Dedifferentiated amniotic fluid mesenchymal stem cell (primary cell): ENCODE results near the gene SNTG2.
"Not testable (repeated sequence)": the region's sequence is repeated elsewhere in the genome, so short reads cannot be mapped to it uniquely, and the experiment has no call there.

Experiments
- DNase-seq: peaks from one replicate; pipeline ENCODE4 v3.0.0-alpha.2; 2016; ENCODE audit errors: extremely low spot score

The SNTG2 gene

GRCh38 chr2:1375794-1376193, 425.1 kb downstream of the SNTG2 start:
- DNase-seq: no peak

GRCh38 chr2:1377473-1377872, 426.8 kb downstream of the SNTG2 start:
- no peak for DNase-seq

DNA sequence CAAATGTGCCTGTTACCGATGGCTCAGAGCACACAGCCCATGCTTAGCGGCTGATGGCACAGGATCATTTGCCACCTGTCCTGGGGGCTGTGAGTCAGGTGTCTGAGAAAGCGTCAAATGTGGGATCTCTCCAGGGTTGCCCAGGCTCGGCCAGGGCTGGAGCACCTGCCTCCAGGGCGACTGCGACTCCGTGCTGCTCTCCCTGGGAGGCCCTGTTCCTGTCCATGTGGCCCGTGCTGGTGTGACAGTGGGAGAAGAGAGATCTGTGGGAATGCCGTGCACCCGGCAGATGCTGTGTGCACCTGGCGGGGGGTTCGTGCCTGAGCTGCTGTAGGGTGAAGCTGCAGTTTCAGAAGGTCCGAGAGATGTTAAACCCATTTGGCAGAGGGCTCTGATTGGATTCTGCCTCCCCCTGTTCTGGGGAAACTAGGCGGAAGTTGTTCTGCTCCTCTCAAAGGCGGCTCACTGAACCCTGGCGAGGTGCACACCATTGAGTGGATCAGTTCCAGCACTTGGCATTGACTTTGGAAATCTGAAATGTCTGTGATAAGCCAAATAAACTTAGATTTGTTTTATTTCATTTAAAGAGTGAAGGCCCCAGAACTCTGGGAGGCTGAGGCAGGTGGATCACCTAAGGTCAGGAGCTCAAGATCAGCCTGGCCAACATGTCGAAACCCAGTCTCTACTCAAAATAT, 428.0 kb downstream of the SNTG2 start:
- DNase-seq: no peak

DNA sequence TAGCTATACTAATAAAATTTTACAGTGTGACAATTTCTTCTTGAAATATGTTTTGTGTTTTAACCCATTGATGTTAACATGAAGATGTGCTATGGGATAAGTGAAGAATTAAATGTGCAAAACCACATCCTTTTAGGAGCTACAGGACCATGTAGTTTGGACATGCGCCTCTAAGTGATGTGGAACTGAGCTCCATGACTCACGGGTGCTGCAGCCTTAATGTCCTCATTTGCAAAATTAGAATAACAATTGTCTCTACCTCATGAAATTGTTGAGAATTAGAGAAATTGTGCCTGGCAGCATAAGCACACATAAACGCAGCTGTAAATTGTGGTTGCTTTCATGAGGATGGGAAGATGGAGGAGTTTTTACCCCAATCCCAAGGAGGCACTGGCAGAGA, 431.0 kb downstream of the SNTG2 start:
- no peak for DNase-seq

DNA sequence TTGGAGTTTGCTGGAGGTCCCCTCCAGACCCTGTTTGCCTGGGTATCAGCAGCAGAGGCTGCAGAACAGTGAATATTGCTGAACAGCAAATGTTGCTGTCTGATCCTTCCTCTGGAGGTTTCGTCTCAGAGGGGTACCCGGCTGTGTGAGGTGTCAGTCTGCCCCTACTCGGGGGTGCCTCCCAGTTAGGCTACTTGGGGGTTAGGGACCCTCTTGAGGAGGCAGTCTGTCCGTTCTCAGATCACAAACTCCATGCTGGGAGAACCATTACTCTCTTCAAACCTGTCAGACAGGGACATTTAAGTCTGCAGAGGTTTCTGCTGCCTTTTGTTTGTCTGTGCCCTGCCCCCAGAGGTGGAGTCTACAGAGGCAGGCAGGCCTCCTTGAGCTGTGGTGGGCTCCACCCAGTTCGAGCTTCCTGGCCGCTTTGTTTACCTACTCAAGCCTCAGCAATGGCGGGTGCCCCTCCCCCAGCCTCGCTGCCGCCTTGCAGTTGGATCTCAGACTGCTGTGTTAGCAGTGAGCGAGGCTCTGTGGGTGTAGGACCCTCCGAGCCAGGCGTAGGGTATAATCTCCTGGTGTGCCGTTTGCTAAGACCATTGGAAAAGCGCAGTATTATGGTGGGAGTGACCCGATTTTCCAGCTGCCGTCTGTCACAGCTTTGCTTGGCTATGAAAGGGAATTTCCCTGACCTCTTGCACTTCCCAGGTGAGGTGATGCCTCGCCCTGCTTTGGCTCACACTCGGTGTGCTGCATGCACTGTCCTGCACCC, 437.5 kb downstream of the SNTG2 start:
- not testable (repeated sequence) for DNase-seq

GRCh38 chr2:1390118-1390517, 439.5 kb downstream of the SNTG2 start:
- not testable (repeated sequence) for DNase-seq

- no peak for DNase-seq
These were observed 442.7 kb downstream of the SNTG2 start for GRCh38 chr2:1393321-1393720.

DNA sequence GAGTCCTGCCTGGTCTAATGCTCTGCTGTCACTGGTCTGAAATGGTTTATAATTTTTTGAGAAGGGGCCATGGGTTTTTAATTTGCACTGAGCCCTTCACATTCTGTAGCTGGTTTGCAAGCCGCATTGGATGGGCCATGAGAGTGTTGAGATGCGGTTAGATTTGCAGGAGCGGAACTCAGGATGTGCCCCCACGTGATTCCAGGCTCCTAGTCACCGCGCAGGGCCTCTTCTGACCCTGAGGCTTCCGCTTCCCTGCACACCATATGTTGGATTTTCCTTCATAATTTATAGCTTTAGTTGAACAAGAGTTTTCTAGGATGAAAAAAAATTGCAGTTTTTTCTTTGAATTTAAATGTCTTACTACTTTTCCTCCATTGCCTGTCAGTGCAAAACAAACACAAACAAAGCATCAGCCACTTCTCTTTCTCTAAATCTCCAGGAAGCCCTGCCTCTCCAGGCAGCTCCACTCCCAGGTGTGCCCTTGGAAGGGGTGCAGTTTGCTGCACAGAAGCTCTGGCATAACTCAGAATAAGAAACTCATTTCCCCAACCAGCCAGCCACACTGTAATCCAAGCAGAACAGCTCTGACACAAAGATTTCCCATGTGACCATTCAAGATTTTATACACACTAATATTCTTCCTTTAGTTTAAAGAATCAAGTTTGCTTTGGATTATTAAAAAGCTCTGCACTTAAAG, 444.2 kb downstream of the SNTG2 start:
- DNase-seq: no peak

DNA sequence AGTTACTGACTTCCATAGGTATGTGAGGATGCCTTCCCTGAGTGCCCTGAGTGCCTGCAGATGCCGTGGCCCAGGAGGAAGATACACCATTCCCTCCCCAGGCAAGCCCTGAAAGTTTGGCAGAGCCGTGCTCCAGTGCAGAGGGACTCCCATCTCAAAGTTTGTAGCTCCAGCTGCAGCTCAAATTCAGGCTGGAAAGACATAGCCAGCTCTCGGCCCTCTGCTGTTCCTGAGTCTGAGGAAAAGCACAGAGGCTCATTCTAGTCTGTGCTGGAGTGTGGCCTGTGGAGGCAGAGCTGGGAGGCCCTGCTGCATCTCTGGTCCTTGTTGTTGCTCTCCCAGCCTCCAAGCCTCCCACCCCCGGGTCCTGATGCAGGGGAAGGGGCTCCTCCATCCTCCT, 446.7 kb downstream of the SNTG2 start:
- DNase-seq: no peak

DNA sequence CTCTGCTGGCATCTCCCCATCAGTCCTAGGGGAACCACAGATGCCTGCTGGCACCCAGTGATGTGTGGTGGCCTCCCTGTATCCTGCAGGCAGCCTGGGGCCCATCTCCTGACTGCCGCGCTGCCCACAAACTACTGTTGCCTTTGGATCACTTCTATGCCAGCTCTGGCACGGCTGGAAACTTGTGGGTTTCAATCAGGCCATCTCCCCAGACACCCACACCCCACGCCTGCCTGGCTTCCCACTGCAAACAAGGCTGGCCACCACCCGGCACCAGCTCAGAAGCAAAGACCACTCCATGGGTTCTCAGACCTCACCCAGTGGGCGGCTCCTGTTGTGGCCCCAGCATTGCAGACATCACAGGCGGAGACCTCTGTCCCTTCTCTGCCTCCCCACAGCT, 447.5 kb downstream of the SNTG2 start:
- DNase-seq: no peak

DNA sequence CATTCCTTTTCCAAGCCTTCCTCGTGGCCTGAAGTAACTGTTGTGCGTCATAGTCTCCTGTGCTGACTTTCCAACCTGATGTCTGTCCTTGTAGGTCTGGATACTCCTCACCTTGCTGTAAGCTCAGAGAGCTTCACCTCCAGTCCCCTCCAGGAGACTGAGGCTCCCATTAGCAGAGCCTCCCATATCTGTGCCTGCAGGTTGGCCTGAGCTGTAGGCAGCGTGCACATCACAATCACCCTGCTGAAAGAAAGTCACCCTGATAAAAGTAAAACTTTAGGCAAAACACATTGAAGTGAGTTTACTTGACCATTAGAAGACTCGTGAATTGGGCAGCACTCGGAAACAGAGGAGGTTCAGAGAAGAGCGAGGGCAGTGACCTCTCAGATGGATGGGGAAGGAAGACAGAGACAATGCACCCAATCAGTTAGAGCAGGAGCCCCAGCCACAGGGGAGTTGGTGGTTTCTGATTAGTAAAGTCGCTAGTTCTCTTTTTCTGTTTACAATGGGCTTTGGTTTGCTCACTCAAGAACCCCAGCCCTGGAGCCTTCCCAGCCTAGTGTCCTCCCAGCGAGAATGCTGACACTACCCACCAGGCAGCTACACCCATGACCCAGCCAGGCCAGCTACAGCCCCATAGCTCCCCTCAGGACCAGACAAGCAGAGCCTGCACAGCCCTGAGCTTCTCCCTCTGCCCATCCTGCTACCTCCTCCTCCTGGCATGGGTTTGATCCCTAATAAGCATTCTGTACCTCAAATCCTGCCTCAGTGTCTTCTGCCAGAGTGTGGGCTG, 450.5 kb downstream of the SNTG2 start:
- DNase-seq: no peak

- no peak for DNase-seq
These were observed 451.4 kb downstream of the SNTG2 start for GRCh38 chr2:1402064-1402463.

- no peak for DNase-seq
These were observed 452.9 kb downstream of the SNTG2 start for GRCh38 chr2:1403565-1403964.

- no peak for DNase-seq
These were observed 454.5 kb downstream of the SNTG2 start for GRCh38 chr2:1405124-1405523.

DNA sequence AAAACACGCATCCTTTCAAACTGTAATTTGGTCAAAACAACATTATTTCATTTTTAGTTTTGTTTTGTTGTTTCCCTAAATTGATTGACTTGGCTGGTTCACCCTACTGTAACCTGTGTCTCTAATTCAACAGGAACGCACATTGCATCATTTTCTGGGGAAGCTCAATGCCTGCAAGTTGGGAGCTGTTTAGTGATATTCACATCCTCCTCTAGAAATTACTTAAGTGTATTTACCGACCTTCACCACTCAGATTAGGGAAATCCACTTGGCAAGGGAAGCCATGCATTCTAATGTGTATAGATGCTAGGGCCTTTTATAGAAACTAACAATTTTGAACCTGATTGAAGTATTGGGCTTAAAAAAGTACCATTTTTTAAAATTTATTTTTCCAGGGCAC, 455.3 kb downstream of the SNTG2 start:
- no peak for DNase-seq

DNA sequence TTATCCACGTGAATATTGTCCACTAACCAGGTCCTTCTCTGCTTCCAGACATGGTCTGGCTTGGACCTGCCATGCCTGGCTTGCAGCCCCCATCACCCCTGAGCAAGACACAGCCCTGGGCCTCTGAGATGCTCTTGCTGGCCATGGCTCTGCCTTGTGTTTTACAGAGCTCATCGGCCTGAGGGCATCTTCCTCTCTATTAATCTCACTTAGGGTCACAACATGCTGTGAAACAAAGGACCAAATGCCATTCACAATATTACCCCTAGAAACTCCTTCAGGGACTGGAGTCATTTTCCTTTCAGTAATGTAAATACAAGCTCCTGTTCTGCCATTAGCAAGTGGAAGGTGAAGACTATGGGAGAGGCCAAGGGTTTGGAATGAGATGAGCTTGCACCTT, 455.8 kb downstream of the SNTG2 start:
- no peak for DNase-seq

DNA sequence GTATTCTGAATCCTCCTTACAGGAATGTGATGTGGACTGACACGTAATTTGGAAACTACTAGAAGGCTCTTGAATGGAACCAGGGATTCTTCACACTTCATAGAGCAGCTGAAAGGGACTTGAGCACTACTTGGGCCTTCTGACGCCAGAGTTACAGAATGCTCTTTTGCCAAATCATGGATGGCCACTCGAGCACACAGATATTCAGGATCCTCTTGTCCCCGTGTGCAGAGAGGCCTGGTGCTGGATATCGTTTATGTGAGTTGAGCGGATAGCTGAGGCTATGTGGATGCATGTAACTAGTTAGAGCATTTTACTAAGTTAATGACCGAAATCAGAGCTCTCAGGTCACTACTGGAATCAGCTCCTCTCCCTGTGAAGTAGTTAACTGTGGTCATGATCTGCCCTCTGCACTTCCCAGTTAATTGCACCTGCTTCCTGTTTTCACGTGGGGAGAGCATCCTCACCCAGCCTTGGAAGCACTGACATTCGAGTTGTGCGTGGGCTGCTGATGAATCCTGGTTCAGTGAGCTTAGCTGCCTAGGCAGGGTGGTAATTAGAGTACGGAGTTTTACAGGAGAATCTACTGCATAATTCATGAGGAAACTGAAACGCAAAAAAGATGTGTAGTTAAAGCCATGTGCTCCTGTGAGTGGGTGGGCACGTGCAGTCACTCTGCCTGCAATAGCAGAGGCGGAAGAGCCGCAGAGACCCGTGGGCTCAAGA, 457.5 kb downstream of the SNTG2 start:
- no peak for DNase-seq

DNA sequence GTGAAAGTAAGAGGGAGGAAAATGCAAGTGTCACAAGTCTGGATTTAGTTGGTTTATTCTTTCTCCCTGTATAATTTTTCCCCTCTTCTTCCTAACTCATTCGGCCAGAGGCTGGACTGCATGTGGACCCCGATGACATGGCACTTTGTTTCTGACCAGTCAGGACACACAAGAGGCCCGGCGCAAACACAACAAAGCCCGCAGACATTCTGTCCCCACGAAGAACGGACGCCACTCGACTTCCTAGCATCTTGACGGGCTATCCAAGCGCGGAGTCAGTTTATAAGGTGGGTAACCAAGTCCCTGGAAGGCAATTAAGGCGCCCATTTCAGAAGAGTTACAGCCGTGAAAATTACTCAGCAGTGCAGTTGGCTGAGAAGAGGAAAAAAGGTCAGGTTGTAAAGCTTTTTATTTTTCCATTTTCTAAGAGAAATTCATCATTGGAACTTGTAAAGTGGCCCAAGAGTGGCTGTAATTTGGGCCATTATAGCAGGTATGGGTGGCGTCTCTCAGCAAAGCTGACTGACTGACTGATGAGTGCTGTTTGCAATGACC, 462.6 kb downstream of the SNTG2 start, which contains the start of gene TPO:
TPO (plus strand) TSS at position 308 of the 555 bp plus-strand sequence. CDS start 946 bp downstream, outside the sequence.
- no peak for DNase-seq

- no peak for DNase-seq
These were observed 463.5 kb downstream of the SNTG2 start for GRCh38 chr2:1414121-1414520.

DNA sequence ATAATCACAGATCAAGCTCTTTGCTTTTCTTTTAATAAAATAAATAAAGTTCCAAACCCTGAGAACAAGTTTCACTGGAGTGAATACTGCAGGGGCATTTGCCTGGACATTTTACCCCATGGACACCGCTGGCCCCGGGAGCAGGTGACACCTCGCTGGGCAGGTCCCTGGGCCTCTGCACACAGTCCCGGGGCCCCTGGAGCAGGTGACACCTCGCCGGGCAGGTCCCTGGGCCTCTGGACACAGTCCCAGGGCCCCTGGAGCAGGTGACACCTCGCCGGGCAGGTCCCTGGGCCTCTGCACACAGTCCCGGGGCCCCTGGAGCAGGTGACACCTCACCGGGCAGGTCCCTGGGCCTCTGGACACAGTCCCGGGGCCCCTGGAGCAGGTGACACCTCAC, 464.3 kb downstream of the SNTG2 start:
- not testable (repeated sequence) for DNase-seq

GRCh38 chr2:1415501-1415900, 464.9 kb downstream of the SNTG2 start:
- no peak for DNase-seq
